HG02981 (cell line): ENCODE data around the gene MYO1D.

Experiments
- ATAC-seq: cut with Tn5 transposase; IDR thresholded peaks from one replicate; pipeline ENCODE4 v1.9.1; 2021; ENCODE audit warnings: mild to moderate bottlenecking, moderate library complexity; ENCODE audit not compliant: unreplicated experiment

The MYO1D gene

GRCh38 chr17:32445074-32445415, 431.9 kb downstream of the MYO1D start:
- no peak for ATAC-seq

- ATAC-seq, result peak; percentile 96
Measured at GRCh38 chr17:32444301-32445073, 432.4 kb downstream of the MYO1D start, which contains the start of gene PSMD11. Gene PSMD11 (plus strand): TSS chr17:32444510. CDS start chr17:32444524, 14 bp downstream.

GRCh38 chr17:32443827-32444300, 433.1 kb downstream of the MYO1D start:
- ATAC-seq, result no peak
